DLD1 (cell line): ENCODE results near the gene AP2A2.

Experiments used
- in situ Hi-C: cut with HindIII; loops from 2 replicates; pipeline ENCODE4 v1.10.0; 2017; ENCODE audit warnings: low sequenced_read_pairs

The AP2A2 gene

DNA sequence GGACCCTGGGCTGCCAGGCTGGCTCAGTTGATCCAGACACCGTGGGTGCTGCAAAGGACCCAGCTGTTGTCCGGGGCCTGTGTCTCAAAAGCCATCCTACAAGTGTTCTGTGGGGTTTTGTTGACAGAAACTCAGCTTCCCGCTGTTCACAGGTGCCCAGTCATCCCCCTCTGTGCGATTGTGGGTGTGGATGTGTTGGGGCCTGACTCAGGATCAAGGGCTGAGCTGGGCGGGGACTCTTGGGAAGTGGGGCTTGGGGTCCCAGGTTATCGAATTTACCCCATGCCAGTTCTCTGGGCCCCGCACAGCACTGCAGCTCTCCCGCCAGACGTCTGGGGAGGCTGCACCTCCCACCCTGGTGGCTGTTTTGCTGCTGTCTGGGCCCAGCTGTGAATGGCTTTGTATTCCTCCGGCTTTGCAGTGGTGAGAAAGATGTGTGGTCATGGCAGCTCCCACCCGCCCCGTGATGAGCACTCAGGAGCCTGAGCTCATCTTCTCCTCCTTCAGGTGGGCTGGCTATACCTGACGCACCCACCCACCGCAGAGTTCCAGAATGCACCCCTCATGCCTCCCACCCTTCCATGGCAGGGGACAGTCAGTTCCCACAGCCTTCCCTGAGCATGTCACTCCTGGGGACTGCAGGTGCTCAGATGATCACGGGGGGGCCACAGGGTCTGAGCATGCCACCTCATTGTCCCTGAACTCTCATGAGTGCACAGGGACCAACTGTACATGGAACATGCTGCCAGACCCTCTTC, 3.6 kb upstream of the AP2A2 start:
- in situ Hi-C loops: loop anchor here (25.0 kb wide), 1 partner anchor 290 kb away; the partner anchor contains the start of gene MUC5B

DNA sequence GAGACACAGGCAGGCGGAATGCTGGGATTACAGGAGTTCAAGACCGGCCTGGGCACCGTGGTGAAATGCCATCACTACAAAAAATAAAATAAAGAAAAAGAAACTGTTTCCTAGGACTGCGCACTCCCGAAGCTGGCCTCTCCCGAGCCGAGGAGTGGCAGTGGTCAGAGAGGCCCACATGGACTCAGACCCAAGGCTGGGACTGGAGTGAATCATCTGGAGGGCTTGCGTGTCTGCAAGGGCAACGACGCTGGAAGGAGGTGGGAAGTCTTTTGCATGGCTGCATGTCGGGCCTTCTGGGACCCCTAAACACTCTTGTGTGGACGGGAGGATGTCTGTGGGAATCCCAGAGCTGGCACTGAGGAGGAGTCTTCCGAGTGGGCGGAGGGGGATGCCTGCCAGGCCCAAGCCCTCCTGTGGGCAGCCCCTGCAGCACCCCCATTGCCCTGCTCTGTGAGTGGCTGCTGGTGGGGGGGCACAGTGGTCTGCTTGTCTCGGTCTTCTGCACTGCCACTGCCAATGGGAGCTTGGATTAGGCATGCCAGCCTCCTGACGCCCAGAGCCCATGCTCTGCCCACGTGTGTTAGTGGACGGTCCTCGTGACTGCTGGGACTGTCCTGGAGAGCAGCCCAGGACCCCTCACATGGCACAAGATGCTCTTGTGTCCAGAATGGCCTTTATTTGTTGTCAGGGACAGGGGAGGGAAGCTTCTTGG, 1.8 kb upstream of the AP2A2 start:
- in situ Hi-C loops: loop anchor here (25.0 kb wide), 1 partner anchor 288 kb away; the partner anchor contains the start of gene MUC5B

DNA sequence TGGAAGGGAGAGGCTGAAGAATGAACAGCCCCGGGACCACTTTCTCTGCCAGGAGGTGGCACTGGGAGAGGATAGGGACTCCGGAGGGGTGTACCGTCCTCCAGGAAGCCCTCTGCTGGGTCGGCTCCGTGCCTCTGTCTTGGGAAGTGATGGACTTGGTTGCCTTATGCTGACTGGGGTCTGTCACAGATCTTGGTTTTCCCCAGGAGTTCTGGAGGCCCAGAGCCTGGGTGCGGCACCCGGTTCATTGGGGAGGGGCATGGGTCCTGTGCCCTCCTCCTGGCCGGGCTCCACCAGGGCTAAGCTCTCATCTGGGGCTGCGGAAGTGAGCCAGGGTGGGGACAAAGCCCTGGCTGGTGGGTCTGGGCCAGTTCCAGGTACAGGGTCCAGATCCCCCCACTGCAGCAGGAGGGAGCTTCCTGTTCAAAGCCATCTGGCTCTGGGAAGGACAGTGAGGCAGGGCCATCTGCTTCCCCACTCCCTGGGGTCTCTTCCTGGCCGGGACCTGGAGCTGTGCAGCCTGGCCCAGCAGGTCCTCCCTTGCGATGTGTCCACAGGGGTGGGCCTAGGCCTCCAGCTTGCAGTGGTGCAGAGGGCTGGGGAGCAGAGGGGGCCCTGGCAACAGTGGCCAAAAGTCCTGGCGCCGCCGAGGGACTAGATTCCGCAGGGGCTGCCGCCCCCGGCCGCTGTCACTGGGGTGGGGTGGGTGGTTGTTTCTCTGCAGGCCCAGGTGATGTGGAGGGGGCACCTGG, 1.1 kb upstream of the AP2A2 start:
- in situ Hi-C loops: loop anchor here (25.0 kb wide), 1 partner anchor 288 kb away; the partner anchor contains the start of gene MUC5B

DNA sequence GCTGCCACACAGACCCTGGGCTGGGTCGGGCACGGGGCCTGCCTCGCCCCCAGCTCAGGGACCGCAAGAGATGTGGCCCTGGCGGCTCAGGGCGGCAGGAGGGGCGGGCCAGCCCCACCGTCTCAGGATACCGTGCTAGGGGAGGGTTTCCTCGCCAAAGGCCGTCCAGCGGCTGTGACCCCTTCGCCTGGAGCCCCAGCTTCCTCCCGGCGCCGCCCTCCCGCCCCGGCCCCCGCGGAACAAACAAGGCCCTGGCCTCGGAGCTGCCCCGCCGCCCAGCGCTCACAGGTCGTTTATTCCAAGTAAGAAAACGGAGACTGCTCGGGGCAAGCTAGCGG, 543 bp upstream of the AP2A2 start:
- in situ Hi-C loops: no loop called here

DNA sequence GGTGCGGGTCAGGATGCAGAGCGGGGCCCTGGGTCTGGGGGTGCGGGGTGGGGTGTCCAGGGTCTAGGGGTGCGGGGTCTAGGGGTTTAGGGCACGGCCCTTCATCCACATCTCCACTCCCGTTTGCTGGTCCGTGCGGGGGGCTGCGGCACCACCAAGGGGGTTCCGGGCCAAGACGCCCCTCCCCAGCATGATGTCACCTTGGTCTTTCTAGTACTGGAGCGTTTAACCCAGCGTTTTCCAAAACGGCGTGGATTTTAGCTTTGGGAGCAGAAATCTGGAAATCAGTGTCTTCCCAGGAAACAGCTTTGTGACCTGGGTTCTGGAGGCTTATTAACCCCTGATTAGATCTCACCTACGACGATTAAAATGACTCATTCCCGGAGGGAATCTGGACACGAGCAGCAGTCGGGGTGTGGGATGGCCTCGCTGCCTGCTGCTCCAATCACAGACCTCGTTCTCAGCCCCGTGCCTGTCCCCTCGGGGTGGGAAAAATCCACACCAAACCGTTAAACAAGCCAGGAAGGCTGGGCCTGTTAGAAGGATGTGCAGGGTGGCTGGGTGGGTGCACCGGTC, 759 bp downstream of the AP2A2 start:
- in situ Hi-C loops: no loop called here

DNA sequence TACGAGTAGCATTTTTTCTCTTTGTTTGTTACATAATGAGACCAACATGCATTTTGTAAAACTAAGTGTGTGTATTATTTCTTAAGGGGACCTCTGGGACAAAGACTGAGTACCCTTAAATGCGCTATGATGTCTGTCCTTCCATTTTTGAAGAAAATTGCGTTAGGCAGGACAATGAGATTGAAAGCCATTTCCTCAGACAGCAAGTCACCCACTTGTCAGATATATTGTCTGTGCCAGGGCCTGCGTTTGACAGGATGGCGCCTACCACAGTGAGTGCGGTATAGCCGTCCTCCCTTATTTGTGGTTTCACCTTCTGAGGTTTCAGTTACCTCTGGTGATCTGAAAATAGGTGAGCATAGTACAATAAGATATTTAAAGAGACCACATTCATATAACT, 2.2 kb downstream of the AP2A2 start:
- in situ Hi-C loops: no loop called here

DNA sequence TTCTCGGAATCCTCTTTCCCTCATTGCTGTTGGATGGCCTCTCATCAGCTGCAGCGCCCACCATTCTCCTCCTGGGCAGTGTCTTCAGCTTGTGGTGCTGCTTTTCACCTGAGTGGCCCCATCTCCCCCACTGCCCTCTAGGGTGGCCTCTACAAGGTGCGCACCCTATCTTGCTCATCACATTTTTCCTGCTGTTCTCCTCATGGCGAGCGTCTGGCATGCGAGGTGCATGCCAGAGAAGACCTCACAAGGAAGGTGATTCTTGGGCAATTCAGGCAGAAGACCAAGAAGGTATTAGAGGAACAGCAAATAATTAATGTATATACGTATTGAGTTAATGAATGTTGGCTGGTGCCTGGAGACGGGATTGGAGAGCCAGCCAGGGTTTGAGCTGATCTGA, 3.1 kb downstream of the AP2A2 start:
- in situ Hi-C loops: no loop called here

DNA sequence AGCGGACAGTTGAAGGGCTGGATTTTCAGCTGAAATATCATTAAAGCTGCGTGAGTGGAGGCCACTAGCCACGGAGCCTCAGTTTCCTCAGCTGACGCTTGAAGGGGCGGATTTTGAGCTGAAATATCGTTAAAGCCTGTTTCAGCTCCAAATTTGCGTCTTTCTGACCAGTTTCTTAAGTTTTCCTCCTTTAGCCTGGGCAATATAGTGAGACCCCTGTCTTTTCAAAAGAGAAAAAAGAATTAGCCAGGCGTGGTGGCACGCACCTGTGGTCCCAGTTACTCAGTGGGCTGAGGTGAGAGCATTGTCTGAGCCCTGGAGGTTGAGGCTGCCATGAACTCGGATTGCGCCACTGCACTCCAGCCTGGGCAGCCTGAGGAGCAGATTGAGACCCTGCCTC, 3.7 kb downstream of the AP2A2 start:
- in situ Hi-C loops: no loop called here

DNA sequence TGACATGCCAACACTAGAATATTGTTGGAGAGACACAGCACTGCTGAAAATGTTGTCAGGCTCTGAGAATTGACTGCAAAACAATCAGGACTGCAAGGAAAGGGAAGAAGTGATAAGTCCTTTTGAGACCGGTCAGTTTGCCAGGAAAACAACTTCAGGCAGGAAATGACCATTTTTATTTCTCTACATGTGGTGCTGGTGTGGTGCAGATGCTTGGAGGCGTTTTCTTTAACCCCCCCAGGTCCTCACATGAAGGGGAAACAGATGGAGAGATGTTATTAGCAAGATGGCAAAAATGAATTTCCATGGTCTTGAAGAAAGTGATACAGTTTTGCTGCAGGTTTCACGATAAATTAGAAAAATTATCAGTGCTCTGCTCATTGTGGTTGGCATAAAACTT, 5.7 kb downstream of the AP2A2 start:
- in situ Hi-C loops: no loop called here

DNA sequence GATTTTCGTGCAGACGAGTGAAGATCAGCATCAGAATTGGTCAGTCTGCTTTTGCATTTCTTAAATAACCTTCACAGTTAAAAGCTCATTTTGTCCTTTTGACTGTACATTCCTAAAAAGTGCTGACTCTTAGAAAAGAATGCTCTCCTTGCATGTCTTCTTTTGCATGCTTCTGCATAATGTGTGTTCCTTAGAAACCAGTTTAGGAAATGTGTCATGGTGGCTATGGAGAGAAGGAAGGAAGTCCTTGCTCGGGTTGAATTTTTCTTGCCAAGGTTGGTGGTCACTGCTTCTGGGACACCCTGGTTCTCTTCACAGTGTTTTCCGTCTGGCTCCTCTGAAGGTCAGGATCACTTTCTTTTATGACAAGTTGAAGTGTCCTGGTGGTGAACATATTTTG, 6.8 kb downstream of the AP2A2 start:
- in situ Hi-C loops: no loop called here

DNA sequence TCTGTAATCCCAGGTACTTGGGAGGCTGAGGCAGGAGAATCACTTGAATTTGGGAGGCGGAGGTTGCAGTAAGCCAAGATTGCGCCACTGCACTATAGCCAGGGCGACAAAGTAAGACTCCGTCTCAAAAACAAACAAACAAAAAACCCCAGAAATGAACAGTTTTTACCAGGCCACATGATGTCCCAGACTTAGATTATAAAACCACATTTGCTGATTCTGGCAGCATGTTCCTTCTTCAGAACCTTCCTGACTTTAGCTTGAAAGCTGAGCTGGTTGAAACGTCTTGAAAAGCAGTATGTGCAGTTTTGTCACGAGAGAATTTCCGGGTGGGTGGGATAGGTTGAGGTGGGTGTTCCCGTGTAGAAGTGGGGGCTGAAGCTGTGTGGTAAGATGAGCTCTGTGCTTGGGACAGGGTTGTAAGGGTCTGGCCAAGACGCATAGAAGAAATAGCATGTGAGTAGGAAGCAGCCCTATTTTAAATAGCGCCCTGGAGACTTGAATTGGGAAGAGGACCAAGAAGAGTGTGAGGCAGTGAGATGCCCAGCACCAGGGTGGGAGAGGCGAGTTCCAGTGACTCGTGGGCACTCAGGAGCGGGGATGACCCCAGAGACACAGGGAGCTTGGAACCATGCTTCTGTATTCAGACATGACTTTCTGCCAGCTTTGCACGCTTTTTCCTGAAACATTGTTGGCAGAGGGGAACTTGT, 7.6 kb downstream of the AP2A2 start:
- in situ Hi-C loops: no loop called here

DNA sequence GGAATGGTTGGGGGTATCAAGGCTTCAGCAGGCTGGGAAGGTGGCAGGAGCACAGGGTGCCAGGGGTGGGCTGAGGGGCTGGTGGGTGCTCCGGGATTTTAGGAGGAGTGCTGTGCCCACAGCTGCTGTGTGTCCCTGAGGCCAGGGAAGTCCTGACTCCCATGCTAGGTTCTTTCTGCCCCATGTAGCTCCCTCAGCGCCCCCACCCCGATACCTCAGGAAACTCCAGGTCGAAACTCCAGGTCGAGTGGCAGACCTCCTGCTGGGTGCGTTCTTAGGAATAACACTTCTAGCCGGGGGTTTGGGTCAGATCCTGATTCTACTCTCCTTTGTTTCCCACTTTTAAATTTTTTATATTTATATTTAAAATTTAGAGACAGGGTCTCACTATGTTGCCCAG, 8.3 kb downstream of the AP2A2 start:
- in situ Hi-C loops: no loop called here

DNA sequence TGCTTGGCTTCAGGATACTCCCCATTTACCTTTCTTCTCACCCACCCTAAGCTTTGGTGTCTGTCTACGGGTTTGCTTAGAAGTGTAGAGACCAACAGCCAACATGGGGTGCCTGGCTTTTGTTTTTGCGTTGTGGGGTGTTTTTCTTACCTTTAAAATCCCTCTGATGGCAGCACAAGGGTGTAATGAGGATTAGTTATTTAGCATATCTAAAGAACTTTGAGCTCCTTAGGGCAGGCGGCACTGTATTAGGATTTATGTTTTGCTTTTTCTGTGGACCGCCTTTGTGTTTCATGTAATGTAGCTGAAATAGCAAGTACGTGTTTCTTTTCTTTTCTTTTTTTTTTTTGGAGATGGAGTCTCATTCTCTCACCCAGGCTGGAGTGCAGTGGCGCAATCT, 8.9 kb downstream of the AP2A2 start:
- in situ Hi-C loops: no loop called here

DNA sequence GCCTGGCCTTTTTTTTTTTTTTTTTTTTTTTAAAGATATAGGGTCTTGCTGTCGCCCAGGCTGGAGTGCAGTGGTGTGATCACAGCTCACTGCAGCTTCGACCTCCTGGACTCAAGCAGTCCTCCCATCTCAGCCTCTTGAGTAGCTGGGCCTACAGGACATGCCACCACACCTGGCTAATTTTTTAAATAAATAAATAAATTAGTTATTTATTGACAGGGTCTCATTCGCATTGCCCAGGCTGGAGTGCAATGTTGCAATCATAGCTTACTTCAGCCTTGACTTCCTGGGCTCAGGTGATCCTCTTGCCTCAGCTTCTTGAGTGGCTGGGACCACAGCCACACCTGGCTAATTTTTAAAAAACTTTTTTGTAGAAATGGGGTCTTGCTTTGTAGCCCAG, 10.5 kb downstream of the AP2A2 start:
- in situ Hi-C loops: no loop called here

DNA sequence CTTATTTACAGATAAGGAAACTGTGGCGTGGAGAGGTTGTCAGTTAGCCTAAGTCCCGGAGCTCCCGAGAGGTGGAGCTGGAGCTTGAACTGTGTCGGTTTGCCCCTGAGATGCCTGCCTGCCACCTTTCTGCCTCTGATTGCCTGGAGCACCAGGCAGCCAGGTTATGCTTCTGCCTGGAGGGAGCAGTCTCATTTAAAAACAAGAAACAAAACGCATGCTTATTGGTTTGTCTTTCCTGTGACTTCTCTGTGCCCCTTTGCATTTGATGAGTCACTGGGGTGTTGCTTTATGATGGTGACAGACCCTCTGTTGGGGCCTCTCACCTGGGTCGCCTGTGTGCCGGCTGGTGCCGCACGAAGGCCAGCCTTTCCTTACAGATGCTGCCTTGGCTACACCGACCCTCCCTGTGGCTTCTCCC, 12.2 kb downstream of the AP2A2 start:
- in situ Hi-C loops: no loop called here

DNA sequence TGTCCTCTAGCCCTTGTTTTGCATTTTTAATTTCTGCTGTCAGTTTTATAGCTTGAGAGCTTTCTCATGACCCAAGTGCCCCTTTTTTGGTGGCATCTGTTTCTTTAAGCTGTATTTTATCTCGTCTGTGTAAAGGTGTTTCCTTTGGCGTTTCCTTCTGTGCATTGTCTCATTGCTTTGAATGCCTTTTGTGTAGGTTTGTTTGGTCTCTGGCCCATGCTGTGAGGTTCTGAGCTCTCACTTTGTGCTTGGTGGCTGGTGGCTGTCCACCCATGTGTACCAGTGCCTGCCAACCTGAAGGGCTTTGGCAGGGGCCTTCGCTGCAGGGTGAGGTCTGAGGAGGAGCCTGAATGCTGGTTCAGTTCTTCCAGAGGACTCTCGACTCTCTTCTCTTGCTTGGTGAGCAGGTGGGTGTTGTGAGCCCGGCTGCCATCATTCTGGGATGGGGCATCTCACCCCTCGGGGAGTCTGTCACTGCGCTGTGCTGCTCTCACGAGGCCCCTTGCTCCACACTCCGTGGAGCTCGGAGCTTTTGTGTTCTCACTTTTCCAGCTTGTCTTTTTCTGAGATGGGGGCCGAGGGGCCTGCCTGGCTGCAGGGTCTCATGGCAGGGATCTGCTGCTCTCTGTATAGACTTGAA, 14.9 kb downstream of the AP2A2 start:
- in situ Hi-C loops: no loop called here

DNA sequence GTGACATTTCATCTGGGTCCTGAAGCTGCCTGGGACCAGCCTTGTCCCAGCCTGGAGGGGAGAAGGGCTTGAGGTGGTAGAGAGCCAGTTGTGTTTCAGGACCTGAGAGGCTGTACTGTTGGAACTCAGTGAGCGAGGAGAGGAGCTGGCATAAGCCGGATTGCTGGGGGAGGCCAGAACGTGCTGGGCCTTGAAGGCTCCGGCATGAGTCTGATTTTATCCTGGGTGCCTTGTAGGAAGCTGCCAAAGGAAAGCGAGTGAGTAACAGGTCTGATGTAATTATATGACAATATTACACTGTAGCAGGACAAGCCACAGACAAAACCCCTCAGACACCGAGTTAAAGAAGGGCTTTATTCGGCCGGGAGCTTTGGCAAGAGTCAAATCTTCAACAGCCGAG, 17.2 kb downstream of the AP2A2 start:
- in situ Hi-C loops: no loop called here

DNA sequence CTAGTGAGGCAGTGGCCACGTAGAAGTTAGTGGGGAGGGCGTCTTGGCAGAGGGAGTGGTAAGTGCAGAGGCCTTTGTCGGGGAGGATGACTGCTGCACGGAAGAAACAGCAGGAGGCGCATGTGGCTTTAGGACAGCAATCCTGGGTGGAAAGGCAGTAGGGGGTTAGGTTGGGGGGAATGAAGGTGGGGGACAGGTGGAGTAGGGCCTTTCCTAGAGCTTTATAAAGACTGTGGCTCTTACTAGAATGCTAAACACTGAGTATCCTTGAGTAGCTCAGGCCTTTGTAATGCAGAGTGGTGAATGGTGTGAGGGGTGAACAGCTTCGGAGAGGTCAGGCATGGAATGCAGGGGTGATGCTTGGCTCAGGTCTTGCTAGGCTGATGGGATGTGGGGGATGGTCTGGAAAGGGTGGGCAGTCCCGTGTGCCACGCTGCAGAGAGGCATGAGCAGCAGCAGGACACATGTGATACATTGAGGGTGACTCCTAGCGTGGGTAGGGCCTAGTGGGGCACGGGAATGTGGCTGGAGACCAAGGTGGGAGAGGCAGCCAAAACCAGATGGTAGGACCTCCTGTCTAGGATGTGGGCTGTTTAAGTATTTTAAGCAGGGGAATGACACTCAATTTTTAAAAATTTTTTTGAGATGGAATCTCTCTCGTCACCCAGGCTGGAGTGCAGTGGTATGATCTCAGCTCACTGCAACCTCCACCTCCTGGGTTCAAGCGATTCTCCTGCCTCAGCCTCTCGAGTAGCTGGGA, 19.2 kb downstream of the AP2A2 start:
- in situ Hi-C loops: no loop called here

DNA sequence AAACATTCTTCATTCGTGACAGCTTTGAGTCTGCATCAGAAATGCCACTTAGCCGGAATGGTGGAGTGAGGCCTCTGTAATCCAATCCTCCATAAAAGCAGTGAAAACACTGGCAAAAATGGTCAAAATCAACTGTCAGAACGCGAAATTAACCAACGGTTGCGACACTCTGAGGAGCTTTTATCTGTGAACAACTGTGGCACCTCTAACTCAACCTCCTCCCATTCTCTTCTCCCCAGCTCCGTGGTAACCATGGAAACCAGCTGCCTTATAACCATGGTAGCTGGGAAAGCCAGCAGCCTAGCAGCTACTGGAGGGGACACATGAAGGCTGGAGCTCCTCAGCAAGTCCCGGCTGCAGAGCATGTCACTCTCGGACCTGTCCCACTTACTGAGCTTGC, 20.3 kb downstream of the AP2A2 start:
- in situ Hi-C loops: no loop called here

DNA sequence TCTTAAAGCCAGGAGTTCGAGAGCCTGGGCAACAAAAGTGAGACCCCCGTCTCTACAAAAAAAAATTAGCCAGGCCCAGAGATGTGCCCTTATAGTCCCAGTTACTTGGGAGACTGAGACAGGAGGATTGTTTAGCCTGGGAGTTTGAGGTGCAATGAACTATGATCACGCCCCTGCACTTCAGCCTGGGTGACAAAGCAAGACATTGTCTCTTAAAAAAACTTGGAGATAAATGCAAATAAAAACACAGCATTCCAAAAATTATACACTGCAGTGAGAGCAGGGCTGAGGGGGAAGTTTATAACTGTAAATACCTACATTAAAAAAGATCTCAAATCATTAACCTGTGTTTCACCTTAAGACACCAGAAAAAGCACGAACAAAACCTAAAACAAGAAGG, 22.1 kb downstream of the AP2A2 start:
- in situ Hi-C loops: no loop called here
